ENCODE measurements around the gene KLLN.
"Not testable (repeated sequence)": the region's sequence is repeated elsewhere in the genome, so short reads cannot be mapped to it uniquely, and the experiment has no call there.

Gene KLLN

DNA sequence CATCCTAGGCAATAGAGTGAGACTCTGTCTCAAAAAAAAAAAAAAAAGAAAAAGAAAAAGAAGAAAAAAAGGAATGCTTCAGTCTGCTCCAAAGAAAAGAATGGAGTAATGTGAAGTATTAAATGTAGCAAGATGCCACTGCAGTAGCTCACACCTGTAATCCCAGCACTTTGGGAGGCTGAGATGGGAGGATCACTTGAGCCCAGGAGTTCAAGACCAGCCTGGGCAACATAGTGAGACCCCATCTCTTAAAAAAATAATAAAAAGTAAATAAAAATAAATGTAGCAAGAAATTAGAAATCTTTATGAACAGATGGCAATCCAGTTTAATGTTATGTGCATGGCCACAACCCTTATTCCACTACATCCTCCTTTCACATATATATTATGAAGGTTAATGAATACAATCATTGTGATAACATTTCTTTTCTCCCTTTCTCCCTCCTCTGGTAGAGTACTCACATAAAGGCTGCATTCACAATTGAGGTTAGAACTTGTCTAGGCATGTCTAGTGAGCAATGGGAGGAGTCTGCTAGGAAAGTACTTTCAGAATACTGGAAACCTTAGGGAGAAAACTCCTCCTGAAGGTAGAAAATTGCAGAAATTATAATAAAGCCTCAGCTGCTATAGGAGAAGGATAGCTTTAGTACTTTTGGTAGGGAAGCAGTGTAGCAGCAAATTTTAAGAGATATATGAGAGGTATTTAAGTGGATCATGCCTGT lies 20.4 kb downstream of the KLLN start:
- DNase-seq (ENCODE audit: low spot score): no peak

DNA sequence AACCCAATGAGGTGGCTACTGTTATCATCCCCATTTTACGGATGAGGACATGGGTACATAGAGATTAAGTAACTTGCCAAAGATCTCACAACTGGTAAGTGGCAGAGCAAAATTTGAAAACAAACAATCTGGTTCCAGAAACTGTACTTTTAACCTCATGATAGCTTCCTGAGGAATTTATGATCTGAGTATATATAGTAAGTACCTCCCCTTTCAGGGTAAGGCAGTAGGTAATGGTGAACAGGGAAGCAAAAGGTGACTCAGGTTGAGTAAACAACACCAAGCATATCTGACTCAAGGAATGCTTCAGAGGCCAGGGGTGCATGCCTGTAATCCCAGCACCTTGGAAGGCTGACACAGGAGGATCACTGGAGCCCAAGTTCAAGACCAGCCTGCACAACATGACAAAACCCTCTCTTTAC lies 21.1 kb downstream of the KLLN start:
- no peak for DNase-seq (ENCODE audit: low spot score)

DNA sequence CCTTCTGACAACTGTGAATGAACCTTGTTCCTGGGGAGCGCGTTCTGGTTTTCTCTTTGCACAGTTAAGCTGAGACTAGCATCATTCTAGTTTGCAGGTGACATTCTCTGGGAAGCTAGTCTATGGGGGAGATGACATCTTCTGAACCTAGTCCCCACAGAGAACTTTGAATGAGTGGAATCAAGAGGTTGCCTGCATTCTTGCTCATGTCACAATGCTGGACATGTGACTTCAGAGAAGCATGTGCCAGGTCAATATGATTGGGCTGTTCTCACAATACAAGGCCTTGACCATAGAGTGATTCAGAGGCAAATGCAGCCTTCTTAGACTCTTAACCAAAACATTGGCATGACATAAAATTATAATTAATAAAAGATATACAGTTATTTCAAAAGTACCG lies 22.1 kb downstream of the KLLN start:
- no peak for DNase-seq (ENCODE audit: low spot score)

DNA sequence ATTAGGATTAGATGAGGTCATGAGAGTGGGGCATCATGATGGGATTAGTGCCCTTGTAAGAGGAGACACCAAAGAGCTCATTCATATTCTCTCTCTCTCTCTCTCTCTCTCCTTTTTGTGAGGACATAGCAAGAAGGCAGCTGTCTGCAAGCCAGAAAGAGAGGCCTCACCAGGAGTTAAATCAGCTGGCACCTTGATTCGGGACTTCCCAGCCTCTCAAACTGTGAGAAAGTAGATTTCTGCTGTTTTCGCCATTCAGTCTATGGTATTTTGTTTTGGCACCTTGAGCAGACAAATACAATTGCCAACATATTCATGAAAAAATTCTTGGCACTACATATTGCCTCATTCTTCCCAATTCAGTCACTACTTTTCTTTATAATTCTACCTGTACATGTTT lies 24.7 kb downstream of the KLLN start:
- DNase-seq (ENCODE audit: low spot score): no peak

DNA sequence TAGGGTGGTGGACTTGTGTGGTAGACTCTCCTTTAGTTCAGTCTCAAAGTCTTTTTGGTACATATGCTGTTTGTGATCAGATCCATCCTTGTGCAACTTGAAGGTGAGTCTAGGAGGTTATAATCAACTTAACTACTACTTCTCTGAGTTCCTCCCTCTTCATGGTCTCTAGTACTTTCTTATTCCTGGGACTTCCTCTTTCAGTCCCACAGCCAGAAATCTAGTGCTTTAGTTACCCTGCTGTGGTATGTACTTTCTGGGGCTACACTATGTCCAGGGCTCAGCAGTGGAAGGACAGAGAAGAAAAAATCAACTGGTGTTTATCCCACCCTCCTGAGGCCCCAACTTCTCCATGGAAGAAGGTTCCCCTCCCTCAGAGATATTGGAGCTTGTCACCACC lies 25.9 kb downstream of the KLLN start:
- no peak for DNase-seq (ENCODE audit: low spot score)

DNA sequence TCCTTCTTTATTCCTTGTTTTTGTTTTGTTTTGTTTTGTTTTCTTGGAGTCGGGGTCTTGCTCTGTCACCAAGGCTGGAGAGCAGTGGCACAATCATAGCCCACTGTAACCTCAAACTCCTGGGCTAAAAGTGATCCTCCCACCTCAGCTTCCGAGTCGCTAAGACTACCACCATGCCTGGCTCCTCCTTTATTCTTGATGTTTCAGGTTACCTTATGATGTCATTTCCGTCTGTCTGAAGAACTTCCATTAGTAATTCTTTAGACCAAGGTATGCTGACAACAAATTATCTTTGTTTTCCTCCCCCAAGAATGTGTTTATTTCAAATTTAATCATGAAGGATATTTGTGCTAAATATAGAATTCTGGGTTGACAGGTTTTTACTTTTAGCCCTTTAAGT lies 27.2 kb downstream of the KLLN start:
- no peak for DNase-seq (ENCODE audit: low spot score)

DNA sequence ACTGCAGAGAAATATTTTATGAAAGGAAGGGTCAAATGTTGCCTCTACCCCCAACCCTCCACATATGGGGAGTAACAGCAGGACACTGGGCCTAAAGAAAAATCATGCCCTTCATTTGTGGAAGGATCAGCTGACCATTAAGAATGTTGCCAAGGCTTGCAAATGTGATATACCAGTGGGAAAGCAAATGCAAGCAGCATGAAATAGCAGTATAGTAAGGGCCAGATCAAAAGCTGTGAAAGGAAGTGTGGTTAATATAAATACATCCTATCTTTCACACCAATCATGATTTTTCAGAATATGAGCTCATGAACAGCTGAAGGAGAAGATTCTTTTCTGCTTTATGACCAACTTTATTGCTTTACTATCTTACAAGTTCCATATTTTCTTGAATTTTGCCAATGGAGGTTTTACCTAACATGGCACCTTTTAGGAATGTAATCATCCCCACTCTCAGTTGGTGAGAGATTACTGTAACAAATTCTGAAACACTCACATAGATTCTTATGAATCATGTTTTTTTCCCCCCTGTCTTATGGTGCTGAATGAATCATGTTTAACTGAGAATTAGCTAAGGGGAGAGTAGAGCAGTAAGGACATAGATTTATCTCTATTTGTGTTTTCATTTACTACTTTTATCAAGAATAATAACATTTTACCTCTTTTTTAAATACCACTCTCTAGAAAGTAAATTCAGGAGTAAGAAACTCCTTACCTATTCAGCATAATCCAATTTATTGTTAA lies 33.2 kb downstream of the KLLN start:
- no peak for DNase-seq (ENCODE audit: low spot score)

DNA sequence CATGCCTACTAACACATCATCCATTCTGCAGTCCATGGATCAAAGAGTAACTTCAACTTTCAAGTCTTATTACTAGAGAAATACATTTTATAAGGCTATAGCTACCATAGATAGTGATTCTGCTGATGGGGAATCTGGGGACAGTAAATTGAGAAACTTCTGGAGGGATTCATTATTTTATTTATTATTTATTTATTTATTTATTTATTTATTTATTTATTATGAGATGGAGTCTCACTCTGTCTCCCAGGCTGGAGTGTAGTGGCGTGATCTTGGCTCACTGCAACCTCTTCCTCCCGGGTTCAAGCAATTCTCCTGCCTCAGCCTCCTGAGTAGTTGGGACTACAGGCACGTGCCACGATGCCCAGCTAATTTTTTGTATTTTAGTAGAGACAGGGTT lies 34.3 kb downstream of the KLLN start:
- DNase-seq (ENCODE audit: low spot score): not testable (repeated sequence)

DNA sequence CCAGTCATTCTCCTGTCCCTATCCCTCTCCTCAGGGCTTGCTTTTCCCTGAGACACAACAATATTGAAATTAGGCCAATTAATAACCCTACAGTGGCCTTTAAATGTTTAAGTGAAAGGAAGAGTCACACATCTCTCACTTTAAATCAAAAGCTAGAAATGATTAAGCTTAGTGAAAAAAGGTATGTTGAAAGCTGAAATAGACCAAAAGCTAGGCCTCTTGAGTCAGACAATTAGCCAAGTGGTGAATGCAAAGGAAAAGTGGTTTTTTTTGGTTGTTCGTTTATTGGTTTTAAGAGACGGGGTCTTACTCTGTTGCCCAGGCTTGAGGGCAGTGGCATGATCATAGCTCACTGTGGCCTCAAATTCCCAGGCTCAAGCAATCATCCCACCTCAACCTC lies 35.7 kb downstream of the KLLN start:
- no peak for DNase-seq (ENCODE audit: low spot score)

GRCh38 chr10:87826653-87827052 lies 36.7 kb downstream of the KLLN start:
- DNase-seq (ENCODE audit: low spot score): no peak

DNA sequence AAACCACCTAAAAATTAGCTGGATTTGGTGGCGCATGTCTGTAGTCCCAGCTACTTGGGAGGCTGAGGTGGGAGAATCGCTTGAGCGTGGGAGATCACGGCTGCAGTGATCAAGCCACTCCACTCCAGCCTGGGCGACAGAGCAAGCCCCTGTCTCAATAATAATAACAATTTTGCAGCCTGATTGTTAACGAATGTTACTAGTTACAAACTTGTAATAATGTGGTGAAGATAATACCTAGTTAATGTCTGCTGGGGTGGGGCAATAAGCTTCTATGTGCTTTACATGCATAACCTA lies 44.1 kb downstream of the KLLN start:
- DNase-seq (ENCODE audit: low spot score): no peak

DNA sequence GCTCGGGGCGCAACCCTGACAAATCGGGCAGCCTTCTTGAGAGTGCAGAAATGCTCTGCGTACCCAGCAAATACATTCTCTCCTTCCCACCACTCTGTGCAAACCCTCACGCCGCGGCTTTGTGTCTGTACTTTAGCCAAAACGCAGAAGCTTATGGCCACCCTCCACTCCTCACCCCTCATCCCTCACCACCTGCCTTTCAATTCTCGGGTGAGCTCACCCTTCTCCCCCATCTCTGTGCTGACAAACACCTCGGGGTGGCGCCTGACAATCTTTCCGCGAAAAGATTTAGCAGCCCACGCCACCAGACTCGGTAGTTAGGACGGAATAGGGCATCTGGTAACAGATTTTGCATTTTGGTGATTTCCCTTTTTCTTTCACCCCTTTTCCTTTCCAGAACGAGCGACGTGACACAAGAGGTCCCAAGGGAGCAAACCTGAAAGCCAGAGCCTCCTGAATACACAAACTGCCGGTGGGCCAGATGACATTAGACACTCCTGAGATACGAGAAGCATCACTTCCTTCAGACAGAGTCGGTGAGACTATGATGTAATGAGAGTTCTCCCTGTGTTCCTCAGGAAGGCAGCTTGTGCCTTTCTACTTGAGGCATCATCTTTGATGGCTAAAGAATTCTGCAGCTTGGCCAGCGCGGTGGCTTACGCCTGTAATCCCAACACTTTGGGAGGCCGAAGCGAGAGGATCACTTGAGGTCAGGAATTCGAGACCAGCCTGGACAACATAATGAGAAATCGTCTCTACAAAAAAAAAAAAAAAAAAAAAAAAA lies 44.6 kb downstream of the KLLN start:
- peak; percentile 6 for DNase-seq (ENCODE audit: low spot score)

GRCh38 chr10:87817609-87818504 lies 45.5 kb downstream of the KLLN start, which contains the start of gene ATAD1:
ATAD1 (minus strand) TSS chr10:87818226; CDS start chr10:87814599, 3,627 bp downstream.
- DNase-seq (ENCODE audit: low spot score): peak; percentile 86

GRCh38 chr10:87816898-87817608 lies 46.3 kb downstream of the KLLN start:
- DNase-seq (ENCODE audit: low spot score): no peak

DNA sequence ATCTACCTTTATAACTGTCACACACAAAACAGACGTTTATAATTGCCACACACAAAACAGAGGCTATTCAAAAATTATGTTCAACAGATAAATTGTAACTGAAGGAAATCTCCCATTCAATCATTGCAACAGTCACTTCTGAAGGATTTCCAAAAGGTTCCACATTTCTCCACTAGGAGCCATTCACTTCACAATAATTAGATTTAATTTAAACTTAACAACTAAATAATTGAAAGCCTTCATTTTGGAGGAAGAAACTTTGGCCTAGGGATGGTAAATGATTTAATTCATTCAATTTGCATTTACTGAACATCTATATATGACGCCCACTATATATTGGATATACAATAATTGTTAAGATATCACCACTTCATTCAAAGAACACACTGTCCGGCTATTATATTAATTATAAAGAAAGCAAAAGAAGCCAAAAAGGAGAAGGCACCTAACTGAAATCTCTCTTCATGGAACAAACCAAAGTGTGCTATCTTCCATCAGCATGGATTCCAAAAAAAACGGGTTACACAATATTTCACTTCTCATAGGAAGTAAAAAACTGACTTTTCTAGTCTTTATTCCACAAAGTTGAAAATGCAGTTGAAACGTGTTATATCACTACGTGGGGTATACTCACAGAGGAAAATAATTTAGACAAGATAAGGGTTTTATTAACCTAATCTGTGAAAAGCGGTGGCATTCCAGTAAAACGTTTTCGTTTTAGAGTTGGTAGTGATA lies 47.0 kb downstream of the KLLN start:
- no peak for DNase-seq (ENCODE audit: low spot score)
